Chondrocyte (in vitro differentiated cells): ENCODE measurements around the gene ZNF670. TPM values are rescaled to one million over a fixed set of nuclear protein-coding genes. Genes with fewer than 3 reads are reported as not detected.

Experiments
- DNase-seq: peaks from one replicate; pipeline ENCODE4 v3.0.0; 2021; ENCODE audit warnings: mixed read lengths, low spot score
- H3K27ac Mint-ChIP-seq: one replicate; pipeline ENCODE4 v1.8.0; 2021; ENCODE audit warnings: mild to moderate bottlenecking, moderate library complexity, mixed read lengths; ENCODE audit not compliant: unreplicated experiment
- H3K27me3 Mint-ChIP-seq: 2 replicates; pipeline ENCODE4 v1.8.0; 2021; ENCODE audit warnings: low read depth, mixed read lengths
- H3K36me3 Mint-ChIP-seq: 2 replicates; pipeline ENCODE4 v1.8.0; 2021; ENCODE audit warnings: low read depth, mixed read lengths
- H3K4me1 Mint-ChIP-seq: 2 replicates; pipeline ENCODE4 v1.8.0; 2021; ENCODE audit warnings: low read depth, mild to moderate bottlenecking, mixed read lengths
- H3K4me3 Mint-ChIP-seq: one replicate; pipeline ENCODE4 v1.8.0; 2021; ENCODE audit warnings: mild to moderate bottlenecking, moderate library complexity, mixed read lengths; ENCODE audit not compliant: unreplicated experiment
- H3K9me3 Mint-ChIP-seq: 2 replicates; pipeline ENCODE4 v1.8.0; 2021; ENCODE audit warnings: low read depth, mixed read lengths
- total RNA-seq: library from RNA; stranded (reverse); gene quantifications from 3 replicates; pipeline ENCODE4 v1.2.1, GENCODE V29; 2021
- TF ChIP-seq, protein P1 (sequence below): fragments of 200-600 bp; sonication (generic); IDR thresholded peaks from 2 replicates; pipeline ENCODE4 v1.5.0; 2021; ENCODE audit warnings: antibody characterized with exemption, mild to moderate bottlenecking, moderate library complexity

ZNF670 gene
- total RNA-seq, 1 donor from 2014 or later: 2.7 TPM

DNA sequence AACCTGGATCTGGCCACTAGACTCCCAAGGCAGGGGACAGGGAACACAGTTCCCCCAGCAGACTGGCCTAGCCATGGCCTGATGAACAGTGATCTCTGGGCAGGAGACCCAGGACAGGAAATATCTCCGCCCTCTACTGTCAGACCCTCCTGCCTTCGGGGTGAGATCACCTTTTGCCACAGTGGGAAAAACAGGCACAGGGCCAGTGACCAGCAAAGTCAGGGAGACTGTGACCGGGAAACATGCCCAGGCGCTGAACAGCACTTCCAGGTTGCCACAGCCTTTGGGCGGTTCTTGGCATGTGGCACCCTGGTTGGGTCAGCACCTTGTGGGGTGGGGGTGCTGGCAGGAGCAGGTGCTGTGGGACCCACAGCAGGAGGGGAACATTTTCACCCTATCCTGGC is 34.5 kb upstream of the ZNF670 start:
- no peak for DNase-seq
- TF ChIP-seq, protein P1, sequence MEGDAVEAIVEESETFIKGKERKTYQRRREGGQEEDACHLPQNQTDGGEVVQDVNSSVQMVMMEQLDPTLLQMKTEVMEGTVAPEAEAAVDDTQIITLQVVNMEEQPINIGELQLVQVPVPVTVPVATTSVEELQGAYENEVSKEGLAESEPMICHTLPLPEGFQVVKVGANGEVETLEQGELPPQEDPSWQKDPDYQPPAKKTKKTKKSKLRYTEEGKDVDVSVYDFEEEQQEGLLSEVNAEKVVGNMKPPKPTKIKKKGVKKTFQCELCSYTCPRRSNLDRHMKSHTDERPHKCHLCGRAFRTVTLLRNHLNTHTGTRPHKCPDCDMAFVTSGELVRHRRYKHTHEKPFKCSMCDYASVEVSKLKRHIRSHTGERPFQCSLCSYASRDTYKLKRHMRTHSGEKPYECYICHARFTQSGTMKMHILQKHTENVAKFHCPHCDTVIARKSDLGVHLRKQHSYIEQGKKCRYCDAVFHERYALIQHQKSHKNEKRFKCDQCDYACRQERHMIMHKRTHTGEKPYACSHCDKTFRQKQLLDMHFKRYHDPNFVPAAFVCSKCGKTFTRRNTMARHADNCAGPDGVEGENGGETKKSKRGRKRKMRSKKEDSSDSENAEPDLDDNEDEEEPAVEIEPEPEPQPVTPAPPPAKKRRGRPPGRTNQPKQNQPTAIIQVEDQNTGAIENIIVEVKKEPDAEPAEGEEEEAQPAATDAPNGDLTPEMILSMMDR: no peak
- Mint-ChIP-seq H3K27me3 (no peaks in the 10 kb centered on the region), H3K4me1 (peaks cover 9% of the 10 kb centered on the region), H3K27ac (no peak overlapping the region), H3K9me3 (no peaks in the 10 kb centered on the region), H3K4me3 (no peak overlapping the region), H3K36me3 (peaks cover 2% of the 10 kb centered on the region)

DNA sequence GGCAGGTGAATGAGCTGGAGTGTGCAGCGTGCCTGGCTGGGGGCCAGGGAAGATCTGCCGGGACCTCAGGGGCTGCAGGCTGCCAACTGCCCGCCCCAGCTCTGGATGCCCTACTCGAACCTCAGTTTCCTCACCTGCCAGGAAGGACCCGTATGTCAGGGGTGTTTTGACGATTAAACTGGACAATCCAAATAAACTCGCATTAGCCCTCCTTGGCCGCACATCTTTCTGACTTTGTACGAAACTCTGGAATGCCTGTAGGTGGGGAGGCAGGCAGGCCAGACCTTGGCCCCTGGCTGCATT is 33.8 kb upstream of the ZNF670 start:
- Mint-ChIP-seq H3K4me1 (peaks cover 9% of the 10 kb centered on the region), H3K9me3 (no peaks in the 10 kb centered on the region), H3K4me3 (peak overlapping the region; percentile 51), H3K27me3 (no peaks in the 10 kb centered on the region), H3K27ac (no peak overlapping the region), H3K36me3 (peaks cover 2% of the 10 kb centered on the region)
- TF ChIP-seq, protein P1: no peak
- DNase-seq: no peak

DNA sequence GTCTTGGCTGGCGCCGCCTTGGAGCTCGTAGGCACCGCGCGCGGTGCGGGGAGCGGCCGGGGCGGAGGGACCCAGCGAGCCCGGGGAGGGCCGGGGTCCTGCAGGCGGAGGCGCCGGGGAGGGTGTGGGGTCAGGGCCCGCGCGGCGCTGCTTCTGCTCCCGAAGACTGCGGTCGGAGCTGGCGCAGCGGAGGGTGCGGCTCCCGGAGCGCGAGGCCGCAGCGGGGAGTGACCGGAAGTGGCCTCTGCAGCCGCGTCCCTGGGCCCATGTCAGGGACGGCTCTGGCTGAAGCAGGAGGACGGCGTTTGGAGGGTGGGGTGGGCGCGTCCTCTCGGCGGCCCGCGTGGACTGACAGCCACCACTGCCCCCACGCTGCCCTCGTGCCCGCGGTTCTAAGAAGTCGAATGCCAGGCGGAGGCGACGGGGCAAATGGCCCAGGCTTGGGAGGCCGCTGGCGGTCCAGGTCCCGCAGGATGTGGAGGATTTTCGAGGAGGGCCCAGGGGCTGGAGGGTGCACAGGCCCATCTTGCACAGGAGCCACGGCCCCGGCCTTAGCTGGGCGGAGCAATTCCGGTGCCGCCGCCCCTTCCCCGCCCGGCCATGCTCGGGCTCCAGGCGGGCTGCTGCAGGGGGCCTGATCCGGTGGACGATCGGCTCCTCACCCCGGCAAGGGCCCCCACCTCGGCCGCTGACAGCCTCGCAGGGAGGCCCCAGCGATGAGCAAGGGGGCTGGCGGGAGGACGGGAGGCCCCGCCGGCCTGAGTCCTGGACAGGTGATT is 33.3 kb upstream of the ZNF670 start:
- Mint-ChIP-seq H3K9me3 (no peaks in the 10 kb centered on the region), H3K36me3 (peaks cover 2% of the 10 kb centered on the region), H3K4me1 (peaks cover 9% of the 10 kb centered on the region), H3K27ac (peak overlapping the region; percentile 70), H3K27me3 (no peaks in the 10 kb centered on the region), H3K4me3 (peak overlapping the region; percentile 77)
- TF ChIP-seq, protein P1: no peak
- no peak for DNase-seq

GRCh38 chr1:247111259-247111699 is 32.7 kb upstream of the ZNF670 start:
- Mint-ChIP-seq H3K27me3 (no peaks in the 10 kb centered on the region), H3K4me1 (peaks cover 9% of the 10 kb centered on the region), H3K9me3 (no peaks in the 10 kb centered on the region), H3K27ac (no peak overlapping the region), H3K4me3 (peak overlapping the region; percentile 82), H3K36me3 (peaks cover 2% of the 10 kb centered on the region)
- TF ChIP-seq, protein P1: peak; percentile 17
- no peak for DNase-seq

DNA sequence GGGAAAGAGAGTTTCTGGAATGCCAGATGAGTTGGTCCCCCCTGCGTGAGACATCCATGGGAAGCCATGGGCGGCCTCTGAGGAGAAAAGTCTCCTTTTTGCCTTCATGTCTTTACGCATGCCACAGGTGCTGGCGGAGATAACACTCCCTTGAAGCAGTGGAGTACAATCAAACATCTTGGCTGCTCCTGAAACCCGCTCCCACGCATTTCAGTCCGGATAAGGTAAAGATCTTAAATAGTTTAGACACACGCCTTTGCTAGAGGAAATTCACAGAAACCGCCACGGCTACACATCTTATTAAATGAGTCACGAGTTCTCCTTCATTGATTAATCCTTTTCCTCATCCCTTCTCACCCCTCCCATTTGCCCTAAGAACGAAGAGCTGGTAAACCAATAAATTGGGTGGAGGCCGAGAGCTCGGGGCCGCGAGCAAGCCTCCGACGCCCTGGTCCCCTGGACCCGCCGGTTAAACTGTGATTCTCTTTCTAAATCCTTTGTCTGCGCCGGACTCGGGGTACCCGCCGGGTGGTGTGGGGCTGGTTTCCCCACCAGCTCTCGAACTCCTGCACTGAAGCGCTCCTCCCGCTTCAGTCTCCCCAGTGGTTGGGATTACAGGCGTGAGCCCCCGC is 32.1 kb upstream of the ZNF670 start:
- TF ChIP-seq, protein P1: no peak
- DNase-seq: no peak
- H3K27ac Mint-ChIP-seq: peak overlapping the region; percentile 61

More for the DNA sequence above, 32.1 kb upstream of the ZNF670 start:
- peaks cover 9% of the 10 kb centered on the region for H3K4me1 Mint-ChIP-seq
- H3K36me3 Mint-ChIP-seq: peaks cover 2% of the 10 kb centered on the region
- H3K27me3 Mint-ChIP-seq: no peaks in the 10 kb centered on the region
- peak overlapping the region; percentile 82 for H3K4me3 Mint-ChIP-seq
- no peaks in the 10 kb centered on the region for H3K9me3 Mint-ChIP-seq
